GM18951 (cell line): Measurements from ENCODE around the gene HHIP.
"Not testable (repeated sequence)": the region's sequence is repeated elsewhere in the genome, so short reads cannot be mapped to it uniquely, and the experiment has no call there.

ENCODE experiments used
- POLR2A ChIP-seq: IDR thresholded peaks from 4 replicates; pipeline ENCODE4 v1.6.1; 2011; ENCODE audit warnings: mild to moderate bottlenecking; ENCODE audit not compliant: insufficient read length, insufficient read depth; ENCODE audit errors: extremely low read depth
- in situ Hi-C: fragments of 300-500 bp; cut with MboI; formaldehyde crosslinking; loops from one replicate; pipeline ENCODE4 v1.12.0; 2022; ENCODE audit warnings: low sequenced_read_pairs, mixed read lengths, inconsistent platforms; ENCODE audit not compliant: unreplicated experiment

Gene HHIP

GRCh38 chr4:144729175-144729574 lies 83.2 kb downstream of the HHIP start:
- no peak for TF ChIP-seq POLR2A
- in situ Hi-C loops, result no loop called here

- TF ChIP-seq POLR2A, result no peak
- in situ Hi-C loops, result no loop called here
These were observed 86.8 kb downstream of the HHIP start for GRCh38 chr4:144732584-144733428.

GRCh38 chr4:144733566-144733965 lies 87.6 kb downstream of the HHIP start:
- no peak for TF ChIP-seq POLR2A
- in situ Hi-C loops, result no loop called here

- in situ Hi-C loops, result no loop called here
- no peak for TF ChIP-seq POLR2A
These were observed 88.6 kb downstream of the HHIP start for GRCh38 chr4:144734522-144734921.

- no peak for TF ChIP-seq POLR2A
- in situ Hi-C loops, result no loop called here
These were observed 92.7 kb downstream of the HHIP start for GRCh38 chr4:144738649-144739048.

GRCh38 chr4:144739511-144740033 lies 93.6 kb downstream of the HHIP start:
- in situ Hi-C loops, result no loop called here
- TF ChIP-seq POLR2A, result no peak

- in situ Hi-C loops, result no loop called here
- no peak for TF ChIP-seq POLR2A
These were observed 94.4 kb downstream of the HHIP start for GRCh38 chr4:144740316-144740715.

- in situ Hi-C loops, result no loop called here
- no peak for TF ChIP-seq POLR2A
These were observed 103.0 kb downstream of the HHIP start for GRCh38 chr4:144748814-144749555.

GRCh38 chr4:144750348-144750747 lies 104.4 kb downstream of the HHIP start:
- in situ Hi-C loops, result no loop called here
- no peak for TF ChIP-seq POLR2A

- in situ Hi-C loops, result no loop called here
- no peak for TF ChIP-seq POLR2A
These were observed 108.8 kb downstream of the HHIP start for GRCh38 chr4:144754562-144755410.

- in situ Hi-C loops, result no loop called here
- no peak for TF ChIP-seq POLR2A
These were observed 112.0 kb downstream of the HHIP start for GRCh38 chr4:144757969-144758368.

- in situ Hi-C loops, result not testable (repeated sequence)
These were observed 122.9 kb downstream of the HHIP start for GRCh38 chr4:144768809-144769208.

- in situ Hi-C loops, result loop anchor here (25.0 kb wide), 1 partner anchor 591 kb away; no protein-coding TSS in a partner anchor
- TF ChIP-seq POLR2A, result no peak
These were observed 132.4 kb downstream of the HHIP start for GRCh38 chr4:144778364-144778763.
